GM10847 (cell line): Measurements from ENCODE around the gene LCOR.

ENCODE experiments used
- POLR2A ChIP-seq: IDR thresholded peaks from 2 replicates; pipeline ENCODE4 v1.6.1; 2011; ENCODE audit not compliant: insufficient read length; ENCODE audit errors: extremely low read depth

LCOR gene

DNA sequence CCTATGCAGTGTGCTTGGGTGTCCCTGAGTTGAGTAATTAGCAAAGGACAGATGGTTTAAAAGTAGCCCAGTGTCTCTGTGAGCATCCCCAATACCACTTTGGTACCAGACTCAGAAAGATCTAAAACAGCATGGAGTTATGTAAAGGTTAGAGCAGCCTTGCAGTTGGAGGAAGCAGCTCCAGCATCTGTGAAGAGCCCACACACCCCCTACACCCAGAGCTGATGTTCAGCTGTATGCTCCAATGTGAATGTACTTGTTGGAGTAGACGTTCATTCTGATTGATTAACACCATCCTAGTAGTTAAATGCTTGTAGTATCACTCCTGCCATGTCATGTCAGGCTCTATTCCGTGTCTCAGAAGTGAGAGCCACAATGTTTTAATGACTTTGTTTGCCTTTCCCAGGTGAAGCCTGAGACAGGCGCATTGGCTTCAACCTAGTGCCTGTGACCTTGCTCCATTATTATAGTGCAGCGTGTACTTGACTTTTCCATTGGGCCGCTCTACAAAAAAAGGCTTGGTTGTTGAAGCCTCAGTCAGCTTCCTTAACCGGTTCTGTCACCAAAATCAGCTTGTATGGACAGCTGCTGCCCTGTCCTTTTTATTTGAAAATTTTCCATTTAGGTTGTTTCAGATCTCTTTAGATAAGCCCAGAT, 154.2 kb downstream of the LCOR start:
- no peak for TF ChIP-seq POLR2A

DNA sequence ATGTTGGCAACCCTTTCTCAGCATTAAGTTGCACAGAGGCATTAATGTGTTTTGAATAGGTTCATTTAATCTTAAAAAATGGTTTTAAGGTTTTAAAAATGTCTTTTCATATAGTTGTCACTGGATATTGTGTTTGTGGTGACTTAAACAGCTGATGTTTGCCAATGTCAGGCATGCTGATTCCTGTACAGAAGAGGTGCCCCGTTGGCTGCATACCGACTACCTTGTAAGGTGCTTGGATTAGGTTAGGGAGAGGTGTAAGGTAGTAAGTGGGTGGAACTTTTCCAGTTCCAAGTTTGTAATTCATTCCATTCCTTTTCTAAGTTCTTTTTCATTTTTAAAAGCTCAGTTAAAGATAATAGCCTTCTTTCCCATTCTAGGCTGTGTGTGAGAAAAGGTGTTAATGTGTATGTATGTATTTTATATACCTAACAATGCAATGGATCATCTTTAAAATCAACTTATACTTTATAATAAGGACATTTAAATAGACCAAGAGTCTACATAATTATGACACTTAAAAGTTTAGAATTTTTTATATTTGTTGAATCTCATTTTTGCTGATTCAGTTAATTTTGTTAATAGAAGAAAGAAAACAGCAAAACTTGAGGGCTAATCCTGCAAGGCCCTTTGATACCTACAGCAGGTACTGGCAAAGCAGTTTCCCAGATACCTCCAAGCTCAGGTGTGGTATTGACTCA, 155.2 kb downstream of the LCOR start:
- TF ChIP-seq POLR2A: no peak

DNA sequence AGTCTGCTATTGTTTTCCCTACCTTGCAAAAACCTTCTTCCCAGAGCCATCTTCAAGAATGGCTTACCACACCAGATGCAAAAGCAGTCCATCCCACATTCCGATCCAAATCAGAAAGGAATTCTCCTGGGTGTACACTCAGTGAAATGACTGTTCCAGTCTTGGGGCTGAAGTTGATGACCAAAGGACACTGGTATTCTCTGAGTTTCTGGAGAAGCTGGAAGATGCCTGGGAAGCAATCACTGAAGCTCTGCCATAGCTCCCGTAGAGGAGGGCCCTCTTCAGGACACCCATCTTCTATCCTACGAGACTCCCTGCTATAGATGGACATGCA, 155.7 kb downstream of the LCOR start:
- TF ChIP-seq POLR2A: no peak

DNA sequence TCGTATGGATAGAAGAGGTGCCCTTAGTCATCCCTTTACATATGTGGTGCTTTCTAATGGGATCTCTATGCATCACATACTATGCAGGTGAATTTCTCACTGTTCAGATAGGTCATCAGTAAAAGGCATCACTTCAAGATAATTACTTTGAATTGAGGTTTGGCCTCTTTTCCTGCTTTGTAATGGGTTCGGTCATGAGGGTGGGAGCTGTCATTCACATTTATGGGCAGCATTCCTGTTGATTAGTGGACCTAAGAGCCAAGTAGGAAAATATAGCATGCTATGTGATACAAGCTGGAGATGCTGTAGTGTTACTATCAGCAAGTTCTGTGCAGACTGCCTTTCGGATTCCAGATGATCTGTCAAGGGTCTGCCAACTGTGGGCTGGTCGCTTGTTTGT, 156.3 kb downstream of the LCOR start:
- no peak for TF ChIP-seq POLR2A

DNA sequence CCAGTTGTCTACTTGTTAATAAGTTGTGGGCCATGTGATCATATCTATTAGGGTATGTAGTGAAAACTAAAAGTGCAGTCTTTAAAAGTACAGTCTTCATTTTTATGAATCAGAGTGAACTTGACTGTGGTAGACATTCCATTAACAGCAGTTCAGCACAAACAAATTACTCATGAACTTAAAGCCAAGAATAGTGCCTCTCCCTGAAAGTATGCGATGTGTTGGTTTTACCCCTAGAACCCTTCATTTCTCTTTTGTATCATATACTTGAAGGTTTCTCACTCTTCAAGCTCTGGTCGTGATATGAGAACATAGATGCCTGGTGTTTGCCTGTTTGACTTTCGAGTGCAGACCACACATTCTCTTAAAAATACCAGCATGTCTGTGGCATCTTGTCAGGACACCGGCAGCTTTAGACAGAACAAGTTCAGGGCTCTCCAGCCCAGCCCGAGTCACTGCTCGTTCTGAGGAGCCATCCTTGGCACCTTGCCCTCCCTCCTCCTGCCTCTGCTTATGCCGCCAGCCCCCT, 159.3 kb downstream of the LCOR start:
- TF ChIP-seq POLR2A: no peak

DNA sequence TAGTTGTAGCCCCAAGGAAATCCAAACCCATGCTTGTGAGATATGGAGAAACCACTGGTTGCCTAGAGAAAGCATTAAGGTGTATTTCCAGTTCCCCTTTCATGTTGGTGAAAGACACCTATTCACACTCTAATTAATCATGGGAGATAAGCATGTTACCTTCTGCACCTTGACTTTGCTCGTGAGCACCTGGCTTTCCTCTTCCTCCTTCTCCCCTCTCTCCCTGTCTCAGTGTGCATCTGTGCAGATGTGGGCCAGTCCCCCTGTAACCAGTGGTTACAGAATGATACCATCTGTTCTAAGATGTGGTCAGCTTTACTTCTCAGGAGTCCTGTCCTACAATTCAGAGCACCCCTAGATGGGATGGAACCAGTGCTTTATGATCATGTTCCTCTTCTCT, 160.6 kb downstream of the LCOR start:
- no peak for TF ChIP-seq POLR2A

DNA sequence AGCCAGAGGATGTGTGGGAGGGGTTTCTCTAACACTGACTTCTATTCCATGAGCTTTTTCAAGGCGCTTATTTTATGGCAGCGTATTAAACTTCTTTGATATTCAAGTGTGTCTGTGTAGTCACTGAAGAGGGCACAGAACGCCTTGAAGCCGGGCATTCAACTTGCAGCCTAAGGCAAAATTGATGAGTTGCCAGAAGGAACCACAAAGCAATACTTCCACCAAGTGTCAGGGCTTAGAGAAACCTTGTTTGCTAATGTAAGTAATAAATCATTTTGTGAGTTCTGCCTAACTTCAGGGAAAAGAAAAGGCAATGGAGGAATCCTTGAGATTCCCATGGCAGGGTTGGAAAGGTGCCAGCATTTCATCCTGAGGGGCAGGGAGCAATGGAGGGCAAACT, 163.8 kb downstream of the LCOR start:
- TF ChIP-seq POLR2A: no peak

DNA sequence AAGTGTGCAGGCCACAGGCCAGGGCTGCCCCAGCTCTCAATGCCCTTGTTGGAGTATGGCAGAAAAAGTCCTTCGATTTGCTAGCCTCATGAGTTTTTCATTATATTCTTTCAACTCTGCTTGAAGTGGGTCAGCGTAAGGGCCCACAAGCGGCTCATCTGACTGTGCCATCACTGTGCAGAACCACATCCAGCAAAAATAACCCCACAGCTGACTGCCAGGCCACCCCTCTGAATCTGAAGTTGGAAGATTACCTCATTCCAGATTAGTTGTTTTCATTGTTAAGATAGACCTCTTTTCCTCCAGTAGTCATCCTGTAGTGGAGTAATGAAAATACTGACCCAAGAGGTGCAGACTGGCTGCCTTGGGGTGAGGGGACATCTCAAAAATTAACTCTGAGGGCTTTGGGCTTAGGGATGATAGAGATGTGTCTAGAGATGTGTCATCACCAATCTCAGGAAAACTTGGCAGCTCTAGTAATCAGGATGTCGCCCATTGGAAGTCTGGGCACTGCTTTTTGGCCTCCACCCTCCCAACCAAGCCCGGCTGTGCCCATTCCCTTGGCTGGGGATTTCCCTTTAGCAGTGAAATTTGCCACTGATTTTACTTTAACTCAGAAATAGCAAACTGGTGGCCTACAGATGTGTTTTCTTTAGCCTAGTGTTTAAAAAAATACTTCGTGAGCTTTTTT, 164.3 kb downstream of the LCOR start:
- no peak for TF ChIP-seq POLR2A

DNA sequence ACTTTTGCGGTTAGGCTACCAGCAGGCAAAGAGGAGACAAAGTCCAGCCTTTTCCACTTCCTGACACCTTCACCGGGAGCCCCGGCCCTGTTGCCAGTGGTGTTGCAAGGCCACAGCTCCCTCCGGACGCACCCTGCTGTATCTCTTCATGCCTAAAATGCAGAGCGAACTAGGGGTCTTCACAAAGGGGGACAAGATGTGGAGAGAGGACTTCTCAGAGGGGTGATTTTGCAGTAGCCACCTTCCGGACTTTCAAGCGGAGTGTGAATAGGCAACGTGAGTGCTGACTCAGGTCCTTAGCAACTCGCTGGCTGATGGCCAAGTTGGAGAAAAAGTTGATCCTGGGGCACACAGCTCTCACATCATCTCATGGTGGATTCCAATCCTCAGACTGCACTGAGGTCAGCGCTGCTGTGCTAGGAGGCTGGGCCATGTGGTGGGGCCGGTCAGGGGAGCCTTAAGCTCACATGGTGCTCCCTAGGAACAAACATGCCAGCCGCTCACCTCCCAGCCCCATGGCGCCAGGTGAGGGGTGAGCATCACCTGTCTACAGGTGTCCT, 166.3 kb downstream of the LCOR start:
- no peak for TF ChIP-seq POLR2A

DNA sequence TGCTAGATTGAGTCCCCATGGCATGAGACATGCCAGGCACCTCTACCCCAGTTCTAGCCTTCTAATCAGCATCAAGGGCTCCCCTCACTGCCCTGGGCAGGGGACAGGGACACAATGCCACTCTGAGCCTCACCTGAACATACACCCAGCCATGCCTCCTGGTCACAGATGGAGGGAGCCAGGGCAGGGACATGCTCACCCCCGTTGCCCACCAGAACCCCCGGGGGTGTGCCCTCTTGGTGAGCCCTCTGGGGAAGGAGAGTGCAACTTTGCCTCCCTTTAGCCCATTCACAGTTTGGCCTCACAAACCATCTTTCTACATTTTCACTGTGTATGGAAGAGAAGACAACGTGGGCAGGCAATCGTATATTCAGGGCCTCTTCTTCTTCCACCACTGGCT, 167.2 kb downstream of the LCOR start:
- no peak for TF ChIP-seq POLR2A

DNA sequence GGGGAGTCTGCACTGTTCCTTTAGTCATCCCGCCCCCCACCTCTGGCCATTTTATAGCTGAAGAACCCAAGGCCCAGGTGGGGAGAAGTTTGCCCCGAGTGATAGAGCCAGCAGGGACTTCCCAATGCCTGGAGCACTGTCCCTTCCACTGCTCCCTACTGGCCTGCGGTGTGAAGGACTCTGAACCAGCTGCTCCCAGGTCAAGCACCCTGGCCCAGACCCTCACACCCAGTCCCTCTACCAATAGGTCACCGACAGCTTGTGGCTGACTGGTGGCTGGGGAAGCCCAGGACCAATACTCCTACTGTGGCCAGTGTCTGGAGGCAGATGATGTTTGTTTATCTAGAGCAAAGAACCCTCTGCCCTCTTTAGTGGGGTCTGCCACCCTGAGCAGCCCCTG, 167.9 kb downstream of the LCOR start:
- no peak for TF ChIP-seq POLR2A

DNA sequence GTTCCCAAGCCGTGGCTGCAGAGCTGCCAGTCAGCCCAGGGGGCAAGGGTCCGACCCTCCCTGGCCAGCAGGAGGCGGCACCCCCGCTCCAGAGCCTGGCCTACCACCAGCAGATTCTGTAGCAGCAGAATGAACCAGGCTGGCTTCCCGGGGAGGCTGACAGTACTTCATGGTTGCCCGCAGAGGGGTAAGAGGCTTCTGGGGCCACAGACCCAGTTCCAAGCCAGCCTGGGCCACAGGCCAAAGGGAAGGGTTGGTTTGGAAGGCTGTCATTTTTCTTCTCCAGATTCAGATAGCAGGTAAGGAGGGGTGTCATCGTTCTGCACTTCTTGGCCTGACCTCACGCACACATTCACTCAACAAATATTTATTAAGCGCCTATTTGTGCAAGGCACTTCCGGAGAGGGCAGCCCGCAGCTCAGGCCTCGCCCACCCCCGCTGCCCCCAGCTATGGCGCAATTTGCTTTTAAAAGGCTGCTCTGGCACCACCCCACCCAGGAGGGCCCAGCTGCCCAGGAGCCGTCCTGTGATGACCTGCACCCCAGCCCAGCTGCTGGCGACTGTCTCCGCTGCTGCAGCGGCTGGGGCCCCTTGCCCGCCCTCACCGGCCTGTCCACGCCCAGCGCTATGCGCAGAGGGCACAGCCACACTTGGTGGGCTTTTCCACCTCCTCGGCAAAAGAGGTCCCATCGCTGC, 168.5 kb downstream of the LCOR start:
- no peak for TF ChIP-seq POLR2A

DNA sequence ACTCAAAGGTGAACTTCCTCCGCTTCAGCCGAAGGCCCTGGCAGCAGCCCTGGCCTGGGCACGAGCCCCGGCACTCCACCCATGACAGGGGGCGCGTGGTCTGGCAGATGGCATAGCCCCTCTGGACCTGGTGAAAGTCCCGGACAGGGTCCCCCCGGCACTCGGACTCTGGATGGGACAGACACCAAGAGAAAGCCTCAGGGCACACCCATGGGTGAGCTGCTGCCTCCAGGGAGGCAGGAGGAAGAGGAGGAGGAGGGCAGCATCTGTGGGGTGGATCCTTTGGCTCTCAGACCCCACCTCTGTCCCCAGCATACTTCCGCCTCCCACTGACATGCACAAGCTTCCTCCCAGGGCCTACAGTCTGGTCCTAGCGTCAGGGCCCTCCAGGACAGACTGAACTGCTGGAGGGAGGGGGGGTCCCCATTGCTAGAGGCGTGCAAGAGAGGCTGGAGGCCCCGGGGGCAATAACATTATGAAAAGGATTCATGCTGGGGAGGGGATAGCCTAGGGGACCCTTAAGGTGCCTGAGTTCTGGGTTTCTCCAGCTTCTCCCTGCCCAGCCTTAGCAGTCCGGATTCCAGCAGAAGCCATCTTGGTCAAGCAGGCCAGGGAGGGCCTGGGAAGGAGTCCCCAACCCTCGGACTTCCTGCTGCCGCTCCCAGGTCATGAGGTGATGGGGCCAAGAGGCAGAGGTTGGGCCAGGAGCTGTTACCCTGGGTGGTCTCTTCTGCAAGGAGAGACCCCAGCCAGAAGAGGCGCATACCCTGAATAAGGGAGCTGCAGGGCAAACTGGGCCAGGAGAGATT, 169.3 kb downstream of the LCOR start:
- TF ChIP-seq POLR2A: no peak

DNA sequence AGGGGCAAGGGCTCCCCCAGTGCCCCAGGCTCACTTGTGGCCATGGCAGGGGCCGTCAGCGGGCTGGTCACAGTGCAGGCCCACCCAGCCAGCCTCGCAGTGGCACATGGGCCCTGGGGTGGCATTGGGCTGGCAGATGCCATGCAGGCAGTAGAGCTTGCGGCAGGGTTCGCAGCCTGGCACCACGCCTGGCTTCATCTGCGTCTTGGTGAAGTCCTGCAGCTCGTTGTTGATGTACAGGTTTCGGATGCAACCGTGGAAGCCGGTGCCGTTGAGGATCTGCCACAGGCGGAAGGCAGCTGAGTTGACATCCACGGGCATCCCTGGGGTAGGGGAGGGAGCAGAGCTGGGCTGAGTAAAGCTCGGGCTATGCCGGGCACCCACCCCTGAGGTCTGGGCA, 170.6 kb downstream of the LCOR start:
- no peak for TF ChIP-seq POLR2A

DNA sequence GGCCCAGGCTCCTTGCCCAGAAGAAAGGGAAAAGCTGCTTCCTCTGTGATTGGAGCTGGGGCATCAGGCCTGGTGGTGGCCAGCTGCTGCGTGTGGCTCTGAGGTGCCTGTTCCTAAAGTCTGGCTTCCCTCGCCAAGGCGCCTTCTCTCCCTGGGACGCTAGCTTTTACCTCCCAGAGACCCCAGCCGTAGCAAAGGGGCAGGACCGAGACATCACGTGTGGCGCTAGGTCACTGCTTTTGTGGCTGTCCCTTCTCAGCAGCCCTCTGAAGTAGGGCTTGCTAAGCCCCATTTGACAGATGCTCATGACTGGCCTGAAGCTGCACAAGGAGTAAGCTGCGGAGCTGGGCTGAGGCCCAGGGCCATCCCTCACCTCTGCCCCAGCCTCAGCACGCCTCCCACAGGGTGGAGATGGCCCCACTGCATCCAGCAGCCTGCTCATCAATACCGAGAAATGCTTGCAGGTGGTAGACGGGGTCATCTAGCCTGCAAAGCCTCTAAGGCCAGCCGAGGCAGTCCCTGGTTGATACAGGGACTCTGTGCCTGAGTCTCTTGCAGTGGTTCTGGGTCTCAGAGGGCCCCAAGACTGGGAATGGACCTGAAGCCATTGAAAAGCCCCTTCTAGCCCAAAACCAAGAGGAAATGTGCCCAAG, 171.2 kb downstream of the LCOR start:
- TF ChIP-seq POLR2A: no peak

DNA sequence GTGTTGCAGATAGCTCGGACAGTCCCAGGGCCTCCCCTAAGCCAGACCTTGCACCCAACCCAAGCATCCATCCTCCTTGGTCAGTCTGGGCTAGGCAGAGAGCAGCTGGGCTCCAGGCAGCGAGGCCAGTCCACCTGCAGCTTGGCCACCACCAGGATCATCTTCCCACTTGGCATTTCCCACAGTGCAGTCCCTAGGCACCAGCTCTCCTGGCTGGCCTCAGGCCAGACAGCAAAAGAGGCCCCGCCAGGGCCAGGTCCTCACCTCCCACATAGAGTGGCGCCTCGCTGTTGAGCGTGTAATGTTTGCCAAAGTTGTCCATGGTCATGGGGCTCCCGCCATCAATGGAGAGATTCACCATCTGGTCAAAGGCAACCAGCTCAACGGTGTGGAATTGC, 171.7 kb downstream of the LCOR start:
- TF ChIP-seq POLR2A: no peak
